ENCODE measurements around the gene NUCKS1. TPM values are rescaled to one million over a fixed set of nuclear protein-coding genes. Genes with fewer than 3 reads are reported as not detected.
A peak's percentile ranks its signal among the peaks of the same experiment; 100 is the strongest.

Gene NUCKS1
- total RNA-seq, 1 experiment from 2014 or later = 427 TPM

- no peaks in the 10 kb centered on the region for H3K27me3 Mint-ChIP-seq (ENCODE audit: low read depth)
- H3K4me1 Mint-ChIP-seq = peaks cover 75 to 85% of the 10 kb centered on the region in 2 experiments
- H3K4me3 Mint-ChIP-seq = peak overlapping the region; percentile 25 to 43; a peak in 3 of 5 replicates
Measured at GRCh38 chr1:205668951-205669340, 81.0 kb downstream of the NUCKS1 start.

More at GRCh38 chr1:205668951-205669340, 81.0 kb downstream of the NUCKS1 start:
- no peak overlapping the region for H2AFZ ChIP-seq (ENCODE audit: low read length)
- no peak overlapping the region for H3K9ac ChIP-seq (ENCODE audit: extremely low read depth, insufficient read length, low read length)
- H3T11ph ChIP-seq (ENCODE audit: low read length) = no peak overlapping the region
- H2AK5ac ChIP-seq (ENCODE audit: insufficient read length, low read length) = no peak overlapping the region
- H3K79me1 ChIP-seq (ENCODE audit: insufficient read depth, low read depth, low read length, poor library complexity, severe bottlenecking) = no peaks in the 10 kb centered on the region
- H2BK12ac ChIP-seq (ENCODE audit: insufficient read length, low read depth, low read length) = no peak overlapping the region
- no peak for DNase-seq
- no CpG with 5 or more reads among the region's 5 CpGs for WGBS (ENCODE audit: extremely low coverage, insufficient read length, low lambda C conversion rate)
- Mint-ChIP-seq H3K27ac (peak overlapping the region; percentile 48 to 71 (median 53); a peak in 3 of 7 replicates), H3K9me3 (no peaks in the 10 kb centered on the region), H3K36me3 (ENCODE audit: insufficient read depth in 1 of 3, low read depth in 3 of 3) (peaks cover 0 to 4% (median 3%) of the 10 kb centered on the region in 3 experiments; a peak in 3 of 7 replicates)
- no peak overlapping the region for H4K5ac ChIP-seq (ENCODE audit: insufficient read length, low read depth, low read length)
- no peak overlapping the region for H2BK5ac ChIP-seq (ENCODE audit: insufficient read length, low read length)
- no peaks in the 10 kb centered on the region for H4K20me1 ChIP-seq (ENCODE audit: control insufficient read depth, insufficient read depth, insufficient read length)
- H2BK20ac ChIP-seq (ENCODE audit: low read depth, low read length, poor library complexity, severe bottlenecking) = no peak overlapping the region
- H3K23ac ChIP-seq (ENCODE audit: insufficient read length, low read depth, low read length) = no peak overlapping the region
- no peak for TF ChIP-seq CTCF (conservative IDR thresholded peaks at IDR 0.05)
- H3K4me1 ChIP-seq (ENCODE audit: insufficient read depth, low read length) = peaks cover 19% of the 10 kb centered on the region; the same call in 1 of the 2 replicates
- no peak overlapping the region; the same call in 1 of the 2 replicates for H3K14ac ChIP-seq (ENCODE audit: insufficient read depth, low read length)
- H2BK120ac ChIP-seq (ENCODE audit: low read depth, low read length, poor library complexity, severe bottlenecking) = no peak overlapping the region
- no peak overlapping the region for H3K56ac ChIP-seq (ENCODE audit: insufficient read length, low read depth, low read length)
- H3K4me2 ChIP-seq (ENCODE audit: insufficient read depth, insufficient read length, low read length) = no peak overlapping the region
- H3K27ac ChIP-seq (ENCODE audit: insufficient read length, low read depth, low read length) = no peak overlapping the region
- no peak overlapping the region for H4K91ac ChIP-seq (ENCODE audit: insufficient read length, low read depth, low read length)
- peaks cover 2% of the 10 kb centered on the region; the same call in 1 of the 2 replicates for H3K79me2 ChIP-seq (ENCODE audit: insufficient read depth, low read length)
- no peak overlapping the region for H2BK15ac ChIP-seq (ENCODE audit: low read depth, low read length)
- no peak overlapping the region for H3K18ac ChIP-seq (ENCODE audit: insufficient read length, low read depth, low read length)
- H3K4ac ChIP-seq (ENCODE audit: low read depth, low read length) = no peak overlapping the region
- no peaks in the 10 kb centered on the region for H3K9me3 ChIP-seq (ENCODE audit: control insufficient read depth, low read depth, low read length)
- no peaks in the 10 kb centered on the region for H3K27me3 ChIP-seq (ENCODE audit: insufficient read depth, low read length)
- no peak overlapping the region for H4K8ac ChIP-seq (replicated peaks; ENCODE audit: insufficient read length, low read depth, low read length)
- no peaks in the 10 kb centered on the region for H3K23me2 ChIP-seq (ENCODE audit: insufficient read length, low read depth, low read length, poor library complexity, severe bottlenecking)

Measured in H9 (cell line).